Astrocyte of the spinal cord (primary cell): Measurements from ENCODE around the gene XK.

ENCODE experiments used
- DNase-seq: peaks from one replicate; pipeline ENCODE4 v3.0.0; 2011; ENCODE audit warnings: low read depth, low spot score
- H3K4me3 ChIP-seq: 2 replicates; pipeline ENCODE4 v1.5.1; 2011; ENCODE audit warnings: low read depth, mild to moderate bottlenecking, low read length, moderate library complexity
- in situ Hi-C: cut with HindIII; loops from 2 replicates; pipeline ENCODE4 v1.10.0; 2017; ENCODE audit warnings: low sequenced_read_pairs
- TF ChIP-seq, protein P1 (sequence below): IDR thresholded peaks from 2 replicates; pipeline ENCODE4 v1.5.1; 2012; ENCODE audit warnings: low read depth, mild to moderate bottlenecking, low read length, inconsistent platforms

Gene XK

DNA sequence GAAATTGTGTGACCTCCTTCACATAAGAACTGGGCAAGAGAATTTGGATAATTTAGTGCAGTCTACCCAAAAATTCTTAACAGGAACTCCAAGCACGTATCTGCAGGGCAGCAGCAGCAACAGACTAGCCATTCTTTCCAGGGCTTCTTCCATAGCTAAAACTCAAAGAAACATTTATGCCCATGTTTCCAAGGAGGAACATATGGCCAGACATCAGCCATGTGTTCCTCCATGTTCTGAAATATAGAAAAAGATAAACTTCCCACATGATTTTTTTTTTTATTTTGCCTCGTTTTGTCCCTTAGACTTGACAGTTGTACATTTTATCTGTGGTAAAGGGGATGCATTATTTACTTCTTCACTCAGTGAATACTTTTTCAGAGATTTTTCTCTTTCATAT is 66.7 kb downstream of the XK start:
- DNase-seq = no peak
- TF ChIP-seq, protein P1, sequence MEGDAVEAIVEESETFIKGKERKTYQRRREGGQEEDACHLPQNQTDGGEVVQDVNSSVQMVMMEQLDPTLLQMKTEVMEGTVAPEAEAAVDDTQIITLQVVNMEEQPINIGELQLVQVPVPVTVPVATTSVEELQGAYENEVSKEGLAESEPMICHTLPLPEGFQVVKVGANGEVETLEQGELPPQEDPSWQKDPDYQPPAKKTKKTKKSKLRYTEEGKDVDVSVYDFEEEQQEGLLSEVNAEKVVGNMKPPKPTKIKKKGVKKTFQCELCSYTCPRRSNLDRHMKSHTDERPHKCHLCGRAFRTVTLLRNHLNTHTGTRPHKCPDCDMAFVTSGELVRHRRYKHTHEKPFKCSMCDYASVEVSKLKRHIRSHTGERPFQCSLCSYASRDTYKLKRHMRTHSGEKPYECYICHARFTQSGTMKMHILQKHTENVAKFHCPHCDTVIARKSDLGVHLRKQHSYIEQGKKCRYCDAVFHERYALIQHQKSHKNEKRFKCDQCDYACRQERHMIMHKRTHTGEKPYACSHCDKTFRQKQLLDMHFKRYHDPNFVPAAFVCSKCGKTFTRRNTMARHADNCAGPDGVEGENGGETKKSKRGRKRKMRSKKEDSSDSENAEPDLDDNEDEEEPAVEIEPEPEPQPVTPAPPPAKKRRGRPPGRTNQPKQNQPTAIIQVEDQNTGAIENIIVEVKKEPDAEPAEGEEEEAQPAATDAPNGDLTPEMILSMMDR = no peak
- in situ Hi-C loops = no loop called here
- no peak overlapping the region for H3K4me3 ChIP-seq

DNA sequence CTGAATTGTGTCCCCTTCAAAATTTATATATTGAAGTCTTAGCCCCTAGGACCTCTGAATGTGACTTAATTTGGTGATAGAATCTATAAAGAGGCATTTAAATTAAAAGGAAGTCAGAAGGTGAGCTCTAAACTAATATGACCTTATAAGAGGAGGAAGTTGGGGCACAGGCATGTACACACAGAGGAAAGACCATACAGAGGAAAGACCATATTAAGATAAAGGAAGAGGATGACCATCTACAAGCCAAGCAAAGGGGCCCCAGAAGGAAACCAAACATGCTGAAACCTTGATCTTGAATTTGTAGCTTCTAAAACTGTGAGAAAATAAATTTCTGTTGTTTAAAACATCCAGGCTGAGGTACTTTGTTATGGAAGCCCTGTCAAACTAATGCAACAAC is 67.3 kb downstream of the XK start:
- TF ChIP-seq, protein P1 = no peak
- H3K4me3 ChIP-seq = no peak overlapping the region
- DNase-seq = no peak
- in situ Hi-C loops = no loop called here

DNA sequence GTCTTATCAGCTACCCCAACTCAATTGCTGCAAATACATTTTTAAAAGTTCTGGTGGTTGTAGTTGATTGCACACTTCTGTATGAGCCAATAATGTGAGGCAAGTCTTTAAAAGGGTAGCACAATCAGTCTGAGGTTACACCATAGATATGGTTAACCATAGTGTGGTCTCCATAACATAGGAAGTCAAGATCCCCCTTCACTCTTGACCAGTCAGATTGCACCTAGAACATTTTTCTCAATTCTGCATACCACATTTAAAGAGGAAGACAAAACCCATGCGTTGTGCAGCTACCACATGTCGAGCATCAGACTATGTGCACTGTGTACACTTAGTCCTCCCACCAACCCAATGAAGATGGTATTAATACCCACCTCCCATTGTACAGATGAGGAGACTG is 67.8 kb downstream of the XK start:
- no peak for DNase-seq
- in situ Hi-C loops = no loop called here
- H3K4me3 ChIP-seq = no peak overlapping the region
- TF ChIP-seq, protein P1 = no peak

DNA sequence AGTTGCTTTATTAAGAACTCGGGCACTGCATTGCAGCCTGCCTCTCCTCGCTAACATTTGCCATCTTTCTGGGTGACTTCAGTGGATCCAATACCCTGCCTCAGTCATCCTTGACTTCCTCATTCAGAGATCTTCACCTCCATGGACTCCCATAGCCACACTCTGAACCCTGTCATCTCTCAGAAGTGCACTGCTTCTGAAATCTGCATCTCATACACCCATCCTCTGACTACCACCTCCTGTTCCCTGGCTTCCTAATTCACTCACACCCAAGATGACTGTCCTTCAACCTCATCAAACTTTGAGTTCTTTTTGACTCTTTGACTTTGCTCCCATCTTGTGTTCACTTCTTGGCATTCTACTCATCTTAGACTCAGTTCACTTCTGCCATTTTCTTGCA is 68.9 kb downstream of the XK start:
- TF ChIP-seq, protein P1 = no peak
- in situ Hi-C loops = no loop called here
- H3K4me3 ChIP-seq = no peak overlapping the region
- no peak for DNase-seq

DNA sequence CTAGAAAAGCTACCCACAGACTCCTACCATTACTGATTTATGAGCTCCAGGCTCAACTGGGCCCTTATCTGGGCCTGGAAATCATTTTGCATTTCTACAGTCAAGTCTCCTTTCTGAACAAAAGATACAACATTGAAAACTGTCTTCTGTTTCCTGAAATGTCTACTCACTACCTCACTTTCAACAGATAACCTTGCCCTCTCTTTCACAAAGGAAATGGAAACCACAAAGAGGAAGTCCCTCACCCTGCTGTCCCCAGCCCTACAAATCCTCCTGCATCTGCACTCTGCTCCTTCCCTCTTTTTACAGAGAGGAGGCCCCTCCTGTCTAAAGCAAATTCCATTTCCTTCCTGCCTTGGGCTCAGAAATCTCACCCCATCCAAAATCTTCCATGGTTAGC is 69.4 kb downstream of the XK start:
- no peak overlapping the region for H3K4me3 ChIP-seq
- DNase-seq = no peak
- in situ Hi-C loops = no loop called here
- TF ChIP-seq, protein P1 = no peak

DNA sequence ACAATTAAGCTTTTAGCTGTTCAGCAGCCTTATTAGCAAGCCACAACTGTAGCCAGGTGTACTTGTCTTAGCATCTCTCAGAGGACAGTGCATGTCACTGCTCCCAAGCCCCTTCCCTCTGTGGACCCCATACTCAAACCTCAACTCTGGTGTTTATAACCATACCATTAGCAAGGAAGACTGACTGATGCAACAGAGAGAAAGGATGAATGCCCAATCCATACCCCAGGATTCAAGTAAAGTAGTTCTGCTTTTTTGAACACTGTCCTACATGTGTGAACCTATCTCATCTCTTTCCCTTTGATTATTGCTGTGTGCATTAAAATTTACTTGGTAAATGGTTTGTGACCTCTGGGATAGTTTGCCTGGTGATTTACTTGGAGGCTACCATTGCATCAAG is 71.5 kb downstream of the XK start:
- in situ Hi-C loops = no loop called here
- H3K4me3 ChIP-seq = no peak overlapping the region
- TF ChIP-seq, protein P1 = no peak
- no peak for DNase-seq

DNA sequence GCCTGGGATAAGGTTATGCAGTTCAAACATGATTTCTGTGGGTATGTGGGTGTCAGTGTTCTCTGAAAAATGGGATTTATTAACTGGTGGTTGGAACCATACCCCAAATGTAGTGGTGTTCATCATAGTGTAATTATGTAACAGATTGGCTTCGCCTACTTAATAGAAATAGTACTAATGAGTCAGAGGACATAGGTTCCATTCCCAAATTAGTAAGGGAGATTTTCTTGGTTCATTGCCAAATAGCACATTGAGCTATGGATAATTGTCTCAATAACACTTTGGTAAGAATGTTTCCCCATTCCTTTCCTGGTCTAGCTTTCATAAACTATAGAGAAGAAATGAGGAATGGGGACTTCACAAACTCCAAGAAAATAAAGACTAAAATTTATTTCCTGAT is 73.8 kb downstream of the XK start:
- TF ChIP-seq, protein P1 = no peak
- H3K4me3 ChIP-seq = no peak overlapping the region
- in situ Hi-C loops = no loop called here
- DNase-seq = no peak
